ENCODE data around the gene SERTAD1.
"Not testable (repeated sequence)": the region's sequence is repeated elsewhere in the genome, so short reads cannot be mapped to it uniquely, and the experiment has no call there.

The SERTAD1 gene

GRCh38 chr19:40411125-40411842, 14.5 kb downstream of the SERTAD1 start:
- no peak overlapping the region for H3K4me3 ChIP-seq (ENCODE audit: low read depth, low read length)
- no peak for TF ChIP-seq CTCF (IDR thresholded peaks at IDR 0.05; ENCODE audit: low read depth, low read length, missing control alignments)
- in situ Hi-C loops (cut with HindIII; ENCODE audit: low sequenced_read_pairs): no loop called here
- no peak for DNase-seq (ENCODE audit: low read depth)

- in situ Hi-C loops (cut with HindIII; ENCODE audit: low sequenced_read_pairs): no loop called here
Observed at GRCh38 chr19:40410030-40410389, 15.8 kb downstream of the SERTAD1 start.

GRCh38 chr19:40408598-40408925, 17.2 kb downstream of the SERTAD1 start:
- DNase-seq (ENCODE audit: low read depth); in situ Hi-C loops (cut with HindIII; ENCODE audit: low sequenced_read_pairs); H3K4me3 ChIP-seq (ENCODE audit: low read depth, low read length): not testable (repeated sequence)

More at GRCh38 chr19:40410030-40410389, 15.8 kb downstream of the SERTAD1 start:
- no peak for TF ChIP-seq CTCF (IDR thresholded peaks at IDR 0.05; ENCODE audit: low read depth, low read length, missing control alignments)
- DNase-seq (ENCODE audit: low read depth): no peak
- H3K4me3 ChIP-seq (ENCODE audit: low read depth, low read length): no peak overlapping the region

GRCh38 chr19:40407714-40408597, 17.8 kb downstream of the SERTAD1 start:
- DNase-seq (ENCODE audit: low read depth): no peak
- H3K4me3 ChIP-seq (ENCODE audit: low read depth, low read length): no peak overlapping the region
- no peak for TF ChIP-seq CTCF (IDR thresholded peaks at IDR 0.05; ENCODE audit: low read depth, low read length, missing control alignments)
- in situ Hi-C loops (cut with HindIII; ENCODE audit: low sequenced_read_pairs): no loop called here

GRCh38 chr19:40403262-40403984, 22.4 kb downstream of the SERTAD1 start:
- no peak for TF ChIP-seq CTCF (IDR thresholded peaks at IDR 0.05; ENCODE audit: low read depth, low read length, missing control alignments)
- H3K4me3 ChIP-seq (ENCODE audit: low read depth, low read length): peak overlapping the region; percentile 47
- in situ Hi-C loops (cut with HindIII; ENCODE audit: low sequenced_read_pairs): no loop called here
- peak; percentile 57 for DNase-seq (ENCODE audit: low read depth)

- in situ Hi-C loops (cut with HindIII; ENCODE audit: low sequenced_read_pairs): no loop called here
- DNase-seq (ENCODE audit: low read depth): no peak
- no peak overlapping the region for H3K4me3 ChIP-seq (ENCODE audit: low read depth, low read length)
- no peak for TF ChIP-seq CTCF (IDR thresholded peaks at IDR 0.05; ENCODE audit: low read depth, low read length, missing control alignments)
Observed at GRCh38 chr19:40400559-40400958, 25.2 kb downstream of the SERTAD1 start.

All from astrocyte of the cerebellum (primary cell).